NCI-H345 treated with DMSO at 0.1 percent for 48 hours (cell line): ENCODE results near the gene UBA7.
"Not testable (repeated sequence)": the region's sequence is repeated elsewhere in the genome, so short reads cannot be mapped to it uniquely, and the experiment has no call there.

Experiments used
- DNase-seq: peaks from one replicate; lab custom pipeline; 2025; ENCODE audit not compliant: unreplicated experiment; lab: John Stamatoyannopoulos, UW

The UBA7 gene

DNA sequence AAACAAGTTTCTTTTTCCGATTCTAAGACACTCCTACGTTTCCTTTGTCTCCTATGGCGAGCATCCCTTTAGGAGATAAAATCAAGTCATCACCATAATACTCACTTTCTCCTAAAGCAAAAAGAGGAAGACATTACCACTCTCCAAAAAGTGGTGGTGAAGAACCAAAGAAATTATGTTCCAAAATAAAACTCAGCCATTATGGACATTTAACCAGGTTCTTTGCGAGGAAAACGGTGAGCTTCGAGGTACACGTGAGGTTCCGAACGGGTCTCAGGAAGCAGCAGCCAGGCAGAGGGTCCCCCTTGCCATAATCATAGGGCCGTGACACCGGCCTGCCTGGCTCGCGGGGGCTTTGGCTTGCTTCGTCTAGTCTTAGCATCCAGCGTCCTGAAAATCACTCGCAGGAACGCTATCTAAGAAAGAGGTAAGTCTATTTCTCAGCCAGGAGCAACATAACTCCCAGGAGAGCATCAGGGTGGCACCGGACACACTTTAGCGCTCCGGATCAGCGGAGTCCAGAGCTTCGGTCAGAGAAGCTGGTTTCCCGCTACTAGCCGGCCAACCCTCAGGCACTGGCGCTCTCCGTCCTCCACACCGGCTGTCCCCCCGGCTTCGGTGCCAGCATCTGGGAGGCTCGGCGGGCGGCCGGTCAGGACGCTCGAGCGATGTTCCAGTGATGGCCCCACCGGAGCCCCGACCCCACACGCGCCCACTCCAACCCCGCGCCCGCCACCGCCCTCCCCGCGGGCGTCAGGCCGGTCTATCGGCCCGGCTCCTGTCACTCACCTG lies 28.0 kb downstream of the UBA7 start:
- no peak for DNase-seq

DNA sequence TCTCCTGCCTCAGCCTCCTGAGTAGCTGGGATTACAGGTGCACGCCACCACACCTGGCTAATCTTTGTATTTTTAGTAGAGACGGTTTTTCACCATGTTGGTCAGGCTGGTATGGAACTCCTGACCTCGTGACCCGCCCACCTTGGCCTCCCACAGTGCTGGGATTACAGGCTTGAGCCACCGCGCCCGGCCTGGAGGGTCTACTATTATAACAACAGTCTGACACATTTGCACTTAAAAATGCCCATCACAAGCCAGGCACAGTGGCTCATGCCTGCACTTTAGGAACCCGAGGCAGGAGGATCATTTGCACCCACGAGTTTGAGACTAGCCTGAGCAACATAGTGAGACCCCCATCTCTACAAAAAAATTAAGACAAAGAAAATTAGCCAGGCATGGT lies 31.5 kb downstream of the UBA7 start:
- DNase-seq: not testable (repeated sequence)

DNA sequence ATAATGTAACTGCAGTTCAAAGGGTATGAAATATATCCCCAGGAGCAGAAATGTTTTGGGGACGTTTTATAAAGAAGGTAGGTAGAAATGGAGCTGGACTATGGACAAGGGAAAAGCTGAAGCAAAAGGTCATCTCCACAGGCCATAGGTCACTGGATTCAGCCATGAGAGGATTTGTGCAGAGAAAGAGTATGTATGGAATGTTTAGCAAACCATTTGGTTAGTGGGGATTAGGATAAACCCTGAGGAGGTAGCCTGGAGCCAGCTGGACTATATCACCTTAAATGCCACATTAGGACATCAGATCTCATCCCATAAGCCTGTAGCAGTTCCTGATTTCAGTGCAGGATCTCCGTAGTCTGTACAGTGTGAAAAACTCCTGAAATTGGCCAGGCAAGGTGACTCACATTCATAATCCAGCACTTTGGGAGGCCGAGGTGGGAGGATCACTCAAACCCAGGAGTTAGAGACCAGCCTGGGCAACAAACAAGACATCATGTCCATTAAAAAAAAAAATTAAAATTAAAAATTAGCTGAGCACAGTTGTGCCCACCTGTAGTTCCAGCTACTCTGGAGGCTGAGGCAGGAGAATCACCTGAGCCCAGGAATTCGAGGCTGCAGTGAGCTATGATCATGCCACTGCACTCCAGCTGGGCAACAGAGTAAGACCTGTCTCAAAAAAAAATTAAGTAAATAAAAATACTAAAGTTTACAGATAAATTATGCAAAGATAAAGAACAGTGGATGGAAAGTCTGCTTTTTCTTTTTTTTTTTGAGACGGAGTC lies 32.1 kb downstream of the UBA7 start:
- DNase-seq: no peak

GRCh38 chr3:49780975-49781365 lies 32.8 kb downstream of the UBA7 start:
- DNase-seq: not testable (repeated sequence)

- DNase-seq: no peak
Measured at GRCh38 chr3:49780080-49780974, 33.4 kb downstream of the UBA7 start.

DNA sequence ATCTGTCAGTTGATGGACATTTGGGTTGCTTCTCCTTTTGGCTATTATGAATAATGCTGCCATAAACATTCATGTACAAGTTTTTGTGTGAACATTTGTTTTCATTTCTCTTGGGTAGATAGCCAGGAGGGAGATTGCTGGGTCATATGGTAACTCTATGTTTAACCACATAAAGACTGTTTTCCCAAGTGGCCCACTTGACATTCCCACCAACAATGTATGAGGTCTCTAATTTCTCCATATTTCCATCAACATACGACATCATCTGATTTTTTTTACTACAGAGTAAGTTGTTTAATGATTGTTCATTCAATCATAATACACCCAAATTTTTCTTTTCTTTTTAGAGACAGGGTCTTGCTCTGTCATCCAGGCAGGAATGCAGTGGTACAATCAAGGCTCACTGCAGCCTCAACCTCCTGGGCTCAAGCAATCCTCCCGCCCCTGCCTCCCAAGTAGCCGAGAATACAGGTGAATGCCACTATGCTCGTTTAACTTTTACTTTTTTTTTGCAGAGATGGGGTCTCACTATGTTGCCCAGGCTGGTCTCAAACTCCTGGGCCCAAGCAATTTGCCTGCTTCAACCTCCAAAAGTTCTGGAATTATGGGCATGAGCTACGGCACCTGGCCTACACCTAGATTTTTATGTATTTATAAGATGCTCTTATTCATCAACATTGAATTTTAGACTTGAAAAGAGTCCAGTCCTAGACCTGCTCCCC lies 34.2 kb downstream of the UBA7 start:
- DNase-seq: no peak

DNA sequence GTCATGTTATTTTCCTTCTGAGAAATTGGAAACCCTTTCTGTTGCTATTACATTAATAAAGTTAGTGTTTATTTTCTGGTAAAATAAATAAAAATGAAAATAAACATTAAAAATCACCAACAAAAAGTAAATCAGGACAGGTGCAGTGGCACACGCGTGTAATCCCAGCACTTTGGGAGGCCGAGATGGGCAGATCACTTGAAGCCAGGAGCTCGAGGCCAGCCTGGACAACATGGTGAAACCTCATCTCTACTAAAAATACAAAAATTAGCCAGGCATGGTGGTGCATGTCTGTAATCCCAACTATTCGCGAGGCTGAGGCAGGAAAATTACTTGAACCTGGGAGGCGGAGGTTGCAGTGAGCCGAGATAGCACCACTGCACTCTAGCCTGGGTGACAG lies 37.7 kb downstream of the UBA7 start:
- not testable (repeated sequence) for DNase-seq

GRCh38 chr3:49775538-49775937 lies 38.2 kb downstream of the UBA7 start:
- DNase-seq: no peak

DNA sequence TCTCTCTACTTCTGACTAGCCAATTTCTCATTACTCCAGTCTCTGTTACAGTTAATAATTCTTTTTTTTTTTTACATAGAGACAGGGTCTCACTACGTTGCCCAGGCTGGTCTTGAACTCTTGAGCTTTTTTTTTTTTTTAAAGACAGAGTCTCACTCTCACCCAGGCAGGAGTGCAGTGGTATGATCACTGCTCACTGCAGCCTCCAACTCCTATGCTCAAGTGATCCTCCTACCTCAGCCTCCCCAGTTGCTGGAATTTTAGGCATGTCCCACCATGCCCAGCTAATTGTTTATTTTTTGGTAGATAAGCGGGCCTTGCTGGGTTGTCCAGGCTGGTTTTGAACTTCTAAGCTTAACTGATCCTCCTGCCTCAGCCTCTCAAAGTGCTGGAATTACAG lies 41.0 kb downstream of the UBA7 start:
- DNase-seq: no peak

GRCh38 chr3:49771340-49771938 lies 42.3 kb downstream of the UBA7 start:
- no peak for DNase-seq

DNA sequence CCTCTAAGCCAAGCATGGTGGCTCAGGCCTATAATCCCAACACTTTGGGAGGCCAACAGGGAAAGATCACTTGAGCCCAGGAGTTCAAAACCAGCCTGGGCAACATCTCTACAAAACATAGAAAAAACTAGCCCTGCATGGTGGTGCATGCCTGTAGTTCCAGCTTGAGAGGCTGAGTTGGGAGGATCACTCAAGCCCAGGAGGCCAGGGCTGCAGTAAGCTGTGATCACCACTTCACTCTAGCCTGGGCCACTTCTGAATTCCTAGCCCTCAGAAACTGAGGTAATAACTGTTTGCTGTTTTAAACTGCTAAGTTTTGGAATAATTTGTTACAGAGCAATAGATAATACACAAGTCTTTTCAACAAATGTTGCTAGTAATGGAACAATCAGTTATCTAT lies 43.8 kb downstream of the UBA7 start:
- no peak for DNase-seq

GRCh38 chr3:49769286-49769915 lies 44.4 kb downstream of the UBA7 start:
- DNase-seq: no peak

GRCh38 chr3:49763981-49764380 lies 49.8 kb downstream of the UBA7 start:
- DNase-seq: no peak

- no peak for DNase-seq
Measured at GRCh38 chr3:49761661-49762060, 52.1 kb downstream of the UBA7 start.

- DNase-seq: no peak
Measured at GRCh38 chr3:49759226-49759625, 54.5 kb downstream of the UBA7 start.

- DNase-seq: no peak
Measured at GRCh38 chr3:49757197-49757596, 56.6 kb downstream of the UBA7 start.

GRCh38 chr3:49756036-49756435 lies 57.7 kb downstream of the UBA7 start:
- DNase-seq: no peak
